Activated CD8-positive, alpha-beta memory T cell treated with anti-CD3 and anti-CD28 coated beads for 4 hours (primary cell): ENCODE data around the gene ANO10.

ENCODE experiments used
- DNase-seq, 2 donors: peaks; one replicate each; pipeline ENCODE4 v3.0.0-alpha.2; 2020; ENCODE audit warnings: low read depth in 2 of 2

ANO10 gene

GRCh38 chr3:43348350-43348749, 273.5 kb downstream of the ANO10 start:
- no peak for DNase-seq

GRCh38 chr3:43347774-43348173, 274.0 kb downstream of the ANO10 start:
- no peak for DNase-seq

GRCh38 chr3:43346978-43347749, 274.6 kb downstream of the ANO10 start:
- peak in 1 of 2 donors; percentile 19 for DNase-seq

GRCh38 chr3:43345877-43346276, 275.9 kb downstream of the ANO10 start:
- no peak for DNase-seq

- DNase-seq, result no peak
Measured at GRCh38 chr3:43345246-43345645, 276.6 kb downstream of the ANO10 start.

GRCh38 chr3:43344520-43344919, 277.3 kb downstream of the ANO10 start:
- DNase-seq, result no peak

GRCh38 chr3:43343815-43344214, 278.0 kb downstream of the ANO10 start:
- DNase-seq, result no peak

GRCh38 chr3:43343185-43343584, 278.6 kb downstream of the ANO10 start:
- no peak for DNase-seq

GRCh38 chr3:43341788-43342187, 280.0 kb downstream of the ANO10 start:
- DNase-seq, result no peak

- no peak for DNase-seq
Measured at GRCh38 chr3:43340403-43340802, 281.4 kb downstream of the ANO10 start.

- no peak for DNase-seq
Measured at GRCh38 chr3:43338295-43338694, 283.5 kb downstream of the ANO10 start.

- DNase-seq, result no peak
Measured at GRCh38 chr3:43335799-43336198, 286.0 kb downstream of the ANO10 start.

GRCh38 chr3:43334976-43335375, 286.8 kb downstream of the ANO10 start:
- DNase-seq, result no peak

GRCh38 chr3:43331381-43331780, 290.4 kb downstream of the ANO10 start:
- no peak for DNase-seq

GRCh38 chr3:43330981-43331380, 290.8 kb downstream of the ANO10 start:
- DNase-seq, result no peak

- no peak for DNase-seq
Measured at GRCh38 chr3:43328653-43329052, 293.2 kb downstream of the ANO10 start.

GRCh38 chr3:43327582-43327979, 294.2 kb downstream of the ANO10 start:
- DNase-seq, result no peak

GRCh38 chr3:43326891-43327581, 294.8 kb downstream of the ANO10 start:
- no peak for DNase-seq

- DNase-seq, result no peak
Measured at GRCh38 chr3:43323541-43323940, 298.3 kb downstream of the ANO10 start.

GRCh38 chr3:43320288-43320687, 301.5 kb downstream of the ANO10 start:
- no peak for DNase-seq

- no peak for DNase-seq
Measured at GRCh38 chr3:43319794-43320193, 302.0 kb downstream of the ANO10 start.

GRCh38 chr3:43319376-43319775, 302.4 kb downstream of the ANO10 start:
- DNase-seq, result no peak
